Upper lobe of right lung (tissue), 1 donor: Measurements from ENCODE around the gene GPR18. TPM values are rescaled to one million over a fixed set of nuclear protein-coding genes. Genes with fewer than 3 reads are reported as not detected.

ENCODE experiments used
- ATAC-seq: fragments of 200-7000 bp; cut with Tn5 transposase; one replicate; pipeline ENCODE4 v1.9.1; 2020; ENCODE audit warnings: mild to moderate bottlenecking, moderate library complexity
- DNase-seq: peaks from one replicate; pipeline ENCODE4 v3.0.0-alpha.2; 2020
- H3K27ac ChIP-seq: fragments of 200-600 bp; one replicate; pipeline ENCODE4 v1.8.0; 2022
- H3K27me3 ChIP-seq: fragments of 200-600 bp; one replicate; pipeline ENCODE4 v1.8.0; 2022; ENCODE audit warnings: mild to moderate bottlenecking
- H3K36me3 ChIP-seq: fragments of 200-600 bp; one replicate; pipeline ENCODE4 v1.8.0; 2022
- H3K4me1 ChIP-seq: fragments of 200-600 bp; one replicate; pipeline ENCODE4 v1.8.0; 2022
- H3K4me3 ChIP-seq: fragments of 200-600 bp; one replicate; pipeline ENCODE4 v1.8.0; 2022; ENCODE audit warnings: mild to moderate bottlenecking
- H3K9me3 ChIP-seq: fragments of 200-600 bp; one replicate; pipeline ENCODE4 v1.8.0; 2022
- CTCF ChIP-seq: fragments of 200-600 bp; IDR thresholded peaks from one replicate; pipeline ENCODE4 v1.8.0; 2022; ENCODE audit warnings: antibody characterized with exemption
- intact Hi-C: fragments of 100-400 bp; cut with DNase I; formaldehyde crosslinking; loops from one replicate; pipeline ENCODE4 v1.11.0; 2022
- total RNA-seq: library from RNA; stranded (reverse); fragmentation: NEBNext Ultra II Directional; extraction: Animal tissue kit (Norgen Biotek cat#: 25700); gene quantifications from one replicate; pipeline ENCODE4 v1.2.1, GENCODE V29; 2021
- donor health status: DM: no; HTN: yes; CAD: no; lungs with severe emphysema.

GPR18 gene
- total RNA-seq, 1 donor from 2014 or later = 0.58 TPM

DNA sequence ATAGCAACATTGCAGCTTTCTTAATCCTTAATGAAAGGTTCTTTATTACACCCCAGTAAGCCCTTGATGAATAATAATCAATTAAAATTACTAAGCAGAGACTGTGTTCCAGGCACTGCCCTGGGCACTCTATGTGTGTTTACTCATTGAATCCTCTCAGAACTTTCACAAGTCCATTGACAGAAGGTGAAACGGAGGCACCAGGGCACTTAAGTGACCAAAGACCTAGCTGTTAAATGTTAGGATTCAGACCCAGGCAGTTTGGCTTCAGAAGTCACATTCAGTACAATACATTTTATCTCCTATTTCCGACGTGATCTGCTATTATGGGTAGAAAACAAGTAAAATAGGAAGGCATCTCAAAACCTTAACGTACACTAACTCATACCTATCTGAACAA, 46.4 kb upstream of the GPR18 start:
- TF ChIP-seq CTCF = no peak
- no peak for DNase-seq
- ATAC-seq = no peak
- H3K27ac ChIP-seq = peak overlapping the region; percentile 5
- peaks cover 18% of the 10 kb centered on the region for H3K4me1 ChIP-seq
- H3K36me3 ChIP-seq = no peaks in the 10 kb centered on the region
- H3K27me3 ChIP-seq = no peaks in the 10 kb centered on the region
- intact Hi-C loops = no loop called here
- peak overlapping the region; percentile 25 for H3K4me3 ChIP-seq
- no peaks in the 10 kb centered on the region for H3K9me3 ChIP-seq

GRCh38 chr13:99303863-99304521, 45.8 kb upstream of the GPR18 start:
- Histone ChIP-seq H3K4me1 (peaks cover 18% of the 10 kb centered on the region), H3K36me3 (no peaks in the 10 kb centered on the region), H3K9me3 (no peaks in the 10 kb centered on the region), H3K4me3 (peak overlapping the region; percentile 25), H3K27me3 (no peaks in the 10 kb centered on the region), H3K27ac (peak overlapping the region; percentile 14)
- TF ChIP-seq CTCF = no peak
- intact Hi-C loops = no loop called here
- ATAC-seq (peak; percentile 41), DNase-seq (peak; percentile 65)

DNA sequence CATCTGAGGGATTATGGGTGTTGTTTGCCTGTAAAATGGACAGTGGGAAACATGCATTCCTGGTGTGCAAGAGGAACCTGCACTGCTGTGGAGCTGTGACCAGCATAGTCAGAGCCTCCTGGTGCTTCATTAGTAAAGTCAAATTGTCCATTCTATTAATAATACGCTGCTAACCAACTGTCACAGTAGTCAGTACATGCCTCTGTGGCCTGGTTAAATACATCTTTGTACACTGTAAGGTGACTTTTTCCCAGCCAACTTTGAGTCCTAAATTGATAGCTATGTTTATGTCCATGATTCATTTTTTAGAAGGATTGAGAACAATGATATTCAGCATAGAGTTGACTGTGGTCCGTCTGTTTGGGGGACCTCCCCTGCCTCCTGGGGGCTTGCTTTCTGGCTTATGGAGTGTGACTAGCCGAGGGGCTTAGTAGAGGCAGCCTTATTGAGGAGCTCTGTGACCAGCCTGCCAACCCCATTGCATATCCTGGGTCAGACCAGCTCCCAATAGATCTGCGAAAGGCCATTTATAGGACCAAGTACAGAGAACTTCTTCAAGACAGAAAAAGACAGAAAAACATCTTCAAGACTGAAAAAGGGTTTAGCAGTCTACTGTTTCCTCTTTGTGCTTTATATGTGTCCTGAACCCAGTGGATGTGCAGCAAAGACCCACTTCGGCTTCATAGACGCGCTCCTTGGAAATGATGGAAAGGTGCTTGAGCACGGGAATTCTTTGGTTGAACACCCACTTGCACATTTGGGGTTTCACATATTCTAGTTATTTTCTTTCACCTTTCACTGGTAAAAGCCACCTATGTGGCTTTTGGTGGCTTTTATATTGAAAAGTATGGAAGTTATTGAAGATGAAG, 44.7 kb upstream of the GPR18 start:
- Histone ChIP-seq H3K4me3 (no peak overlapping the region), H3K4me1 (peaks cover 10% of the 10 kb centered on the region), H3K27ac (no peak overlapping the region), H3K27me3 (no peaks in the 10 kb centered on the region), H3K36me3 (no peaks in the 10 kb centered on the region), H3K9me3 (no peaks in the 10 kb centered on the region)
- intact Hi-C loops = no loop called here
- no peak for ATAC-seq
- no peak for DNase-seq
- no peak for TF ChIP-seq CTCF

GRCh38 chr13:99301913-99302636, 43.9 kb upstream of the GPR18 start:
- Histone ChIP-seq H3K4me3 (no peak overlapping the region), H3K27me3 (no peaks in the 10 kb centered on the region), H3K27ac (no peak overlapping the region), H3K36me3 (no peaks in the 10 kb centered on the region), H3K9me3 (no peaks in the 10 kb centered on the region), H3K4me1 (peaks cover 2% of the 10 kb centered on the region)
- TF ChIP-seq CTCF = no peak
- no peak for ATAC-seq
- no peak for DNase-seq
- intact Hi-C loops = no loop called here

GRCh38 chr13:99301056-99301838, 43.1 kb upstream of the GPR18 start:
- Histone ChIP-seq H3K9me3 (no peaks in the 10 kb centered on the region), H3K4me1 (no peaks in the 10 kb centered on the region), H3K4me3 (no peak overlapping the region), H3K27me3 (no peaks in the 10 kb centered on the region), H3K36me3 (no peaks in the 10 kb centered on the region), H3K27ac (no peak overlapping the region)
- no peak for DNase-seq
- no peak for TF ChIP-seq CTCF
- ATAC-seq = no peak
- intact Hi-C loops = no loop called here
